ENCODE measurements around the gene INHBC. TPM values are rescaled to one million over a fixed set of nuclear protein-coding genes. Genes with fewer than 3 reads are reported as not detected.

INHBC gene
- total RNA-seq, 1 experiment from 2014 or later: 0.11 TPM

DNA sequence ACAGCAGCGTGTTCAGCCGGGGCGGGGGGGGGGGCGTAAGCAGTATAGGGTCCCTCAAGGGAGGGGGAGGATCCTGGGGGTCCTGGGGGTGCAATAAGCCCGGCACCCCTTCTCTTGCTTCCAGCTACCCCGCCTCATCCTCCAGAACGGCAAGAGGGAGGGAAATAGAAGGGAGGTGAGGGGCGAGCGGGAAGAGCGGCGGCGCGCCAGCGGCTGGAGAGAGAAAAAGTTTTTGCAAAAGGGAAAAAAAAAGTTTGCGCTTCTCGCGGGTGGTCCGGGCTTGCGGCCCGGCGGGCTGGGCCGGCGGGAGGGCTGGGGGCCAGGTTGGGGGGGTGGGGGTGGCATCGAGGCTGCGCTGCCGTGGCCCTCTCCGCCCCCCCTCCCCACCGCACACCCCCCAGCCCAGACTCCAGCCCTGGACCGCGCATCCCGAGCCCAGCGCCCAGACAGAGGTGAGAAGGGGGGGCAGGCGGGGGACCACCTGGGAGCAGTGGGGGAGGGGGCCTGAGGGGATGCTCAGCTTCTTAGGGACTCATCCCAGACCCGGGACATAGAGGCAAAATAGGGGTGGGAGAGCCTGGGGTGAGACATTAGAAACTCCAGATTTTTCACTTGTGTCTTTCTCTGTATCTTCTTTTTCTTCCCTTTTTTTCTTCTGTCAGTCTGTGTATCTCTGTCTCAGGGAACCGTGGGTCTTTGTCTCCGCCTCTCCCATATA, 25.3 kb downstream of the INHBC start, which contains the start of gene GLI1:
Gene GLI1, plus strand, starts transcription at position 36 of the 718 bp plus-strand sequence. CDS start 3,907 bp downstream, outside the sequence.
- Histone ChIP-seq H3K27ac (ENCODE audit: low read length) (peak within 1 kb of the TSS; percentile 90), H3K4me1 (ENCODE audit: low read length) (peaks cover 50% of the 10 kb centered on the region), H3K9me3 (ENCODE audit: low read length) (no peaks in the 10 kb centered on the region), H3K79me2 (ENCODE audit: low read length) (no peaks in the 10 kb centered on the region), H4K20me1 (ENCODE audit: insufficient read depth, low read depth, low read length) (no peaks in the 10 kb centered on the region), H3K36me3 (ENCODE audit: insufficient read depth, low read length) (no peaks in the 10 kb centered on the region), H3K9me2 (replicated peaks; ENCODE audit: insufficient read depth, low read length) (no peaks in the 10 kb centered on the region), H3K4me2 (ENCODE audit: low read depth, low read length, poor library complexity, severe bottlenecking) (peak within 1 kb of the TSS; percentile 98), H3K4me3 (ENCODE audit: low read length) (peak within 1 kb of the TSS; percentile 74), H3K9ac (ENCODE audit: low read length) (peak within 1 kb of the TSS; percentile 83), H3K27me3 (ENCODE audit: low read length) (no peaks in the 10 kb centered on the region), H2AFZ (ENCODE audit: low read length) (peak within 1 kb of the TSS; percentile 84)
- DNase-seq: no peak

GRCh38 chr12:57460468-57460784, 25.8 kb downstream of the INHBC start:
- Histone ChIP-seq H3K4me3 (ENCODE audit: low read length) (peak overlapping the region; percentile 74), H3K9ac (ENCODE audit: low read length) (peak overlapping the region; percentile 83)

GRCh38 chr12:57460841-57461275, 26.3 kb downstream of the INHBC start:
- Histone ChIP-seq H3K9me3 (ENCODE audit: low read length) (no peaks in the 10 kb centered on the region), H3K4me1 (ENCODE audit: low read length) (peaks cover 41% of the 10 kb centered on the region), H4K20me1 (ENCODE audit: insufficient read depth, low read depth, low read length) (no peaks in the 10 kb centered on the region), H3K4me3 (ENCODE audit: low read length) (peak overlapping the region; percentile 74), H3K9me2 (replicated peaks; ENCODE audit: insufficient read depth, low read length) (no peaks in the 10 kb centered on the region), H3K79me2 (ENCODE audit: low read length) (no peaks in the 10 kb centered on the region), H2AFZ (ENCODE audit: low read length) (no peak overlapping the region), H3K4me2 (ENCODE audit: low read depth, low read length, poor library complexity, severe bottlenecking) (peak overlapping the region; percentile 98), H3K27me3 (ENCODE audit: low read length) (no peaks in the 10 kb centered on the region), H3K36me3 (ENCODE audit: insufficient read depth, low read length) (no peaks in the 10 kb centered on the region), H3K27ac (ENCODE audit: low read length) (no peak overlapping the region), H3K9ac (ENCODE audit: low read length) (peak overlapping the region; percentile 83)
- no peak for DNase-seq

More at GRCh38 chr12:57460468-57460784, 25.8 kb downstream of the INHBC start:
- H3K27me3 ChIP-seq (ENCODE audit: low read length): no peaks in the 10 kb centered on the region
- no peaks in the 10 kb centered on the region for H3K9me3 ChIP-seq (ENCODE audit: low read length)
- H2AFZ ChIP-seq (ENCODE audit: low read length): no peak overlapping the region
- no peaks in the 10 kb centered on the region for H3K9me2 ChIP-seq (replicated peaks; ENCODE audit: insufficient read depth, low read length)
- no peaks in the 10 kb centered on the region for H3K79me2 ChIP-seq (ENCODE audit: low read length)
- H3K27ac ChIP-seq (ENCODE audit: low read length): no peak overlapping the region
- H3K36me3 ChIP-seq (ENCODE audit: insufficient read depth, low read length): no peaks in the 10 kb centered on the region
- peak overlapping the region; percentile 98 for H3K4me2 ChIP-seq (ENCODE audit: low read depth, low read length, poor library complexity, severe bottlenecking)
- DNase-seq: peak; percentile 71
- H3K4me1 ChIP-seq (ENCODE audit: low read length): peaks cover 45% of the 10 kb centered on the region
- no peaks in the 10 kb centered on the region for H4K20me1 ChIP-seq (ENCODE audit: insufficient read depth, low read depth, low read length)

- H3K27me3 ChIP-seq (ENCODE audit: low read length): no peaks in the 10 kb centered on the region
- H3K4me3 ChIP-seq (ENCODE audit: low read length): peak overlapping the region; percentile 74
- peak overlapping the region; percentile 85; the same call in 1 of the 2 replicates for H2AFZ ChIP-seq (ENCODE audit: low read length)
- peak overlapping the region; percentile 83 for H3K9ac ChIP-seq (ENCODE audit: low read length)
- no peak overlapping the region for H3K27ac ChIP-seq (ENCODE audit: low read length)
- peak; percentile 66 for DNase-seq
- no peaks in the 10 kb centered on the region for H4K20me1 ChIP-seq (ENCODE audit: insufficient read depth, low read depth, low read length)
- H3K4me1 ChIP-seq (ENCODE audit: low read length): peaks cover 36% of the 10 kb centered on the region
- H3K9me2 ChIP-seq (replicated peaks; ENCODE audit: insufficient read depth, low read length): no peaks in the 10 kb centered on the region
- H3K36me3 ChIP-seq (ENCODE audit: insufficient read depth, low read length): no peaks in the 10 kb centered on the region
- H3K4me2 ChIP-seq (ENCODE audit: low read depth, low read length, poor library complexity, severe bottlenecking): peak overlapping the region; percentile 98
- H3K9me3 ChIP-seq (ENCODE audit: low read length): no peaks in the 10 kb centered on the region
- H3K79me2 ChIP-seq (ENCODE audit: low read length): no peaks in the 10 kb centered on the region
Observed at GRCh38 chr12:57461276-57461916, 26.8 kb downstream of the INHBC start.

GRCh38 chr12:57461917-57462250, 27.3 kb downstream of the INHBC start:
- peak; percentile 64 for DNase-seq

DNA sequence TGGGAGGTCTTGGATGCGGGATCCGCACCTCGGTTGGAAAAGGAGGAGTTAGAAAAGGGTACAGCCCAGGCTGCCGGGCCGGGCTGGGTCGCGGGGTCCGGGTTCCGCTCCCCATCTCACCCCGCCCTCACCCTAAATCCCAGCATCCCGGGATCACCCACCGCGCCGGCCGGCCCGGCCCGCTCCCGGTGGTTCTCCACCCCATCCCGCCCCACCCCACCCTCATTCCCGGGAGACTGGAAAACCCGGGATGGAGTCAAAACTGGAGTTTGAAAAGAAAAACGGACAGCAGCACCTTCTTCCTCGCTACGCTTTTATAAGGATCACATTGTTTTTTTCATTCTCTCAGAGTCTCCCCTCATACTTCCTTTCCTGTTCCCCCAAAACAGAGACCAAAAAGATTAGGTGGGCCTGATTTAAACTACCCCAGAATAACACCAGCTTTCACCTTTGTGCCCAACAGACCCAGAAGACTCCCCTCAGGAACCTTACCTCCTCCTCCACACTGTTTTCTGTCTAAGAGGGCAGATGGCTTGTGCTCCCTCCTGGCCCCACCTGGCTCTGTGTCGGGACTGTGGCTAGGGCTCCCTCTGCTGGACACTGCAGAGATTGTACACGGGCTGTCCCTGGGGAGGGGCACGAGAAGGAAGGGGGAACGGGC, 27.8 kb downstream of the INHBC start:
- Histone ChIP-seq H4K20me1 (ENCODE audit: insufficient read depth, low read depth, low read length) (no peaks in the 10 kb centered on the region), H3K79me2 (ENCODE audit: low read length) (no peaks in the 10 kb centered on the region), H3K36me3 (ENCODE audit: insufficient read depth, low read length) (no peaks in the 10 kb centered on the region), H3K27ac (ENCODE audit: low read length) (no peak overlapping the region), H3K4me1 (ENCODE audit: low read length) (peaks cover 39% of the 10 kb centered on the region), H3K27me3 (ENCODE audit: low read length) (no peaks in the 10 kb centered on the region), H3K9ac (ENCODE audit: low read length) (peak overlapping the region; percentile 83), H3K9me3 (ENCODE audit: low read length) (no peaks in the 10 kb centered on the region), H3K9me2 (replicated peaks; ENCODE audit: insufficient read depth, low read length) (no peaks in the 10 kb centered on the region), H3K4me3 (ENCODE audit: low read length) (peak overlapping the region; percentile 74), H3K4me2 (ENCODE audit: low read depth, low read length, poor library complexity, severe bottlenecking) (peak overlapping the region; percentile 98), H2AFZ (ENCODE audit: low read length) (peak overlapping the region; percentile 85; the same call in 1 of the 2 replicates)
- DNase-seq: peak; percentile 97

More at GRCh38 chr12:57461917-57462250, 27.3 kb downstream of the INHBC start:
- H3K27ac ChIP-seq (ENCODE audit: low read length): no peak overlapping the region
- H3K9ac ChIP-seq (ENCODE audit: low read length): peak overlapping the region; percentile 83
- no peaks in the 10 kb centered on the region for H3K9me3 ChIP-seq (ENCODE audit: low read length)
- H3K9me2 ChIP-seq (replicated peaks; ENCODE audit: insufficient read depth, low read length): no peaks in the 10 kb centered on the region
- peak overlapping the region; percentile 85; the same call in 1 of the 2 replicates for H2AFZ ChIP-seq (ENCODE audit: low read length)
- no peaks in the 10 kb centered on the region for H3K27me3 ChIP-seq (ENCODE audit: low read length)
- H3K79me2 ChIP-seq (ENCODE audit: low read length): no peaks in the 10 kb centered on the region
- H3K36me3 ChIP-seq (ENCODE audit: insufficient read depth, low read length): no peaks in the 10 kb centered on the region
- peaks cover 35% of the 10 kb centered on the region for H3K4me1 ChIP-seq (ENCODE audit: low read length)
- H4K20me1 ChIP-seq (ENCODE audit: insufficient read depth, low read depth, low read length): no peaks in the 10 kb centered on the region
- peak overlapping the region; percentile 74 for H3K4me3 ChIP-seq (ENCODE audit: low read length)
- peak overlapping the region; percentile 98 for H3K4me2 ChIP-seq (ENCODE audit: low read depth, low read length, poor library complexity, severe bottlenecking)

- Histone ChIP-seq H2AFZ (ENCODE audit: low read length) (no peak overlapping the region), H4K20me1 (ENCODE audit: insufficient read depth, low read depth, low read length) (no peaks in the 10 kb centered on the region), H3K36me3 (ENCODE audit: insufficient read depth, low read length) (no peaks in the 10 kb centered on the region), H3K9me3 (ENCODE audit: low read length) (no peaks in the 10 kb centered on the region), H3K27me3 (ENCODE audit: low read length) (no peaks in the 10 kb centered on the region), H3K4me3 (ENCODE audit: low read length) (no peak overlapping the region), H3K79me2 (ENCODE audit: low read length) (no peaks in the 10 kb centered on the region), H3K9ac (ENCODE audit: low read length) (no peak overlapping the region), H3K4me2 (ENCODE audit: low read depth, low read length, poor library complexity, severe bottlenecking) (no peak overlapping the region), H3K4me1 (ENCODE audit: low read length) (peaks cover 38% of the 10 kb centered on the region), H3K9me2 (replicated peaks; ENCODE audit: insufficient read depth, low read length) (no peaks in the 10 kb centered on the region), H3K27ac (ENCODE audit: low read length) (no peak overlapping the region)
- DNase-seq: no peak
Observed at GRCh38 chr12:57462912-57463253, 28.3 kb downstream of the INHBC start.

GRCh38 chr12:57464569-57464968, 30.0 kb downstream of the INHBC start:
- Histone ChIP-seq H3K9ac (ENCODE audit: low read length) (no peak overlapping the region), H3K4me2 (ENCODE audit: low read depth, low read length, poor library complexity, severe bottlenecking) (no peak overlapping the region), H4K20me1 (ENCODE audit: insufficient read depth, low read depth, low read length) (no peaks in the 10 kb centered on the region), H2AFZ (ENCODE audit: low read length) (no peak overlapping the region), H3K27ac (ENCODE audit: low read length) (no peak overlapping the region), H3K4me3 (ENCODE audit: low read length) (no peak overlapping the region), H3K9me2 (replicated peaks; ENCODE audit: insufficient read depth, low read length) (no peaks in the 10 kb centered on the region), H3K9me3 (ENCODE audit: low read length) (no peaks in the 10 kb centered on the region), H3K79me2 (ENCODE audit: low read length) (no peaks in the 10 kb centered on the region), H3K27me3 (ENCODE audit: low read length) (no peaks in the 10 kb centered on the region), H3K4me1 (ENCODE audit: low read length) (peaks cover 27% of the 10 kb centered on the region), H3K36me3 (ENCODE audit: insufficient read depth, low read length) (no peaks in the 10 kb centered on the region)
- DNase-seq: no peak
